ENCODE data around the gene TM9SF4.

Gene TM9SF4, protein sequence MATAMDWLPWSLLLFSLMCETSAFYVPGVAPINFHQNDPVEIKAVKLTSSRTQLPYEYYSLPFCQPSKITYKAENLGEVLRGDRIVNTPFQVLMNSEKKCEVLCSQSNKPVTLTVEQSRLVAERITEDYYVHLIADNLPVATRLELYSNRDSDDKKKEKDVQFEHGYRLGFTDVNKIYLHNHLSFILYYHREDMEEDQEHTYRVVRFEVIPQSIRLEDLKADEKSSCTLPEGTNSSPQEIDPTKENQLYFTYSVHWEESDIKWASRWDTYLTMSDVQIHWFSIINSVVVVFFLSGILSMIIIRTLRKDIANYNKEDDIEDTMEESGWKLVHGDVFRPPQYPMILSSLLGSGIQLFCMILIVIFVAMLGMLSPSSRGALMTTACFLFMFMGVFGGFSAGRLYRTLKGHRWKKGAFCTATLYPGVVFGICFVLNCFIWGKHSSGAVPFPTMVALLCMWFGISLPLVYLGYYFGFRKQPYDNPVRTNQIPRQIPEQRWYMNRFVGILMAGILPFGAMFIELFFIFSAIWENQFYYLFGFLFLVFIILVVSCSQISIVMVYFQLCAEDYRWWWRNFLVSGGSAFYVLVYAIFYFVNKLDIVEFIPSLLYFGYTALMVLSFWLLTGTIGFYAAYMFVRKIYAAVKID

DNA sequence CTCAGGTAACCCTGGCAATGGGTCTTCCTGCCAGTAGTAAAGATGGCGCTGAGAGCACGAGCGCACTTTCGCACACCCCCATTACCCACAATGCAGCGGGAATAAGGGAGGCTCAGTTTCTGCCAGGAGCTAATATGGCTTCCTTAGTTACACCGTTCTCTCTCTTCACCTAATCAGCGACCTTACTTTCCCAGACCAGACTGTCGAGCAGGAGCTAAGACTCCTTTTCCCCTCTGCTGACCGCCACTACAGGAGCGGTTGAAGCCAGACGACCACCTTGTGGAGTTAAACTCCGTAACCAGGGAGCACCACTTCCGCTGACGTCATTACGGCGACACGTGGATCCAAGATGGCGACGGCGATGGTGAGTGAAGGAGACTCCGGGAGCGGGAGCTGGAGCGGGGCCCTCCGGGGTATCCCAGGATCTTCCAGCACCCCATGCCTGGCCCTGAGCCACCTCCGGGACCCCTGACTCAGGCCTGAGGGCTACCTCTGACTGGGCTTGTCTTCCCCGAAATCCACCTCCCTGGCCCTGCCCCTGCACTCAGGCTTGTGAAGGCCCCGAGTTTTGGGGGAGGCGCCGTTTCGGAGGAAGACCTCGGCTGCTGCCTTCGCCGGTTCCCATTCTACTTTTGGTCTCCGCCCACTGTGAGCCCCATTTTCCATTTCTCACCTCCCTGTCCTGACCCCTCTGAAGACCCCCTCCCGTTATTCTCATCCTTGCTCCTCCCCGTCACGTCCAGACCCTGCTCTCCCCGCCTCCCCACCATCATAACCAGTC, at the start of gene TM9SF4:
Gene TM9SF4 (plus strand): TSS at position 323 of the 781 bp plus-strand sequence. CDS start 27 bp downstream, at position 350.
- DNase-seq: peak; percentile 99

DNA sequence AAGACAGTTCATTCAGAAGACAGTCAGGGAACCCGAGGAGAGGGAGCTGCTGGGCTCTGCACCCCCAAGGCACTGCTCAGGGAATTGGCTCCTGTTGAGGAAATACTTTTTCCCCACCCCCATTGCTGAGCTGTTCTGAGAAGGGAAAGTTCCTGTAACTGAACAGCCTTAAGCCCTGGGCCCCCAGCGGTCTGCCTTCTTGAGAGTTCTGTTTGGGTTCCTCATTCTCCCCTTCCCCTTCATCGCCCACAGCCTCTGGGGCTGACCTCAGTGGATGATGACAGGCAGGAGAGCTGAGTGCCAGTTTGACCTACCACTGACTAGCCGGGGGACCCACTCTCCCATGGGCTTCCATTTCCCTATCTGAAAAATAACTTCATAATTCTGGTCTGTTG, 46.7 kb upstream of the TM9SF4 start:
- no peak for DNase-seq

DNA sequence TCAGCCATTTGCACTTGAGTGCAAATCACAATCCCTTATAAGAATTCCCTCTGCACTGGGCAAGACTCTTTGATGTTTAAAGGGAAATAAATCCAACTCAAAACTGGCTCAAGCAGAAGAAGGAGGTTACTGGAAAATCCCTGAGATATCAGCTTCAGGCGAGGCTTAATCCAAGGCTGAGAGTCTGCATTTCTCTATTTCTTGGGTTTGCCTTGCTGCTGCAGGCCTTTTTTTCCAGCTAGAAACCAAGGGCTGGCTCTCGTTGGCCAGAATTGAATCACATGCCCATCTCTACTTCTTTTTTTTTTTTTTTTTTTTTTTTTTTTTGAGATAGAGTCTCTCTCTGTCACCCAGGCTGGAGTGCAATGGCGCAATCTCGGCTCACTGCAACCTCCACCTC, 45.8 kb upstream of the TM9SF4 start:
- no peak for DNase-seq

DNA sequence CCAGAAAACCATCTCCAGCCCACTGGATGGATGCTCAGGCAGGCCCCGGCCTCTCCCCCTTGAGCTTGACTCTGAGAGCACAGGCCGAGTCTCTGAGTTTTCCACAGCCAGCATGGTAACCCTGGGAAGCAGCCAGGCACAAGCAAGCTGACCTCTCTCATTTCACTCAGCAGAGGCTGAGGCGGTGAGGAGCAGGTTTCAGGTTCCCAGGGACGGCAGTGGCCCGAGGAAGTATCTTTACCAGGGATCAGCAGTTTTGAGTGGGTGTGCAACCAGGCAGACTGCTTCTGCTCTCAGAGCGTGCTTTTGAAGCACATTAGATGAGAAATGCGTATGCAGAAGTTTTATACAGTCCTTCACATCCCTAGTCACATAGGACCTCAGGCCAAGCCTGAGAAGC, 44.8 kb upstream of the TM9SF4 start:
- no peak for DNase-seq

DNA sequence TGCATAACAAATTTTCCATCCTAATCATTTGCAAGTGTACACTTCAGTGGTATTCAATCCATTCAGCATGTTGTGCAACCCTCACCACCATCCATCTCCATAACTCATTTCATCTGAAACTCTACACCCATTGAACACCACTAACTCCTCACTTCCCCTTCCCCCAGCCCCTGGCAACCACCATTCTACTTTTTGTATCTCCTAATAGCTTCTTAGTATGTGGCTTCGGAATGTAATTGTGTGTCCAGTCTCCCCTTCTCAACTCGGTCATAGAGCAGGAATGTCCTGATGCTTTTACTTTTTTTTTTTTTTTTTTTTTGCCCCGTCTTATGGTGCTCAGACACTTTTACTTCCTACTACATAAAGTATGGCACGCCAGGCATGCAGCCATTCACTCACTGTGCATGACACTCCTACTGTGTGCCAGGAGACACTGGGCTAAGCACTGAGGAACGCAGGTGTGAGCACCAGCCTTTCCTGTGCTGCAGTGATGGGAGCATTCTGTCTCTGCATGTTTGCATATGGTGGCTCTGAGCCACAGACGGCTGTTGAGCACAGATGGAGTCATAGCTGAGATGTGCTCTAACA, 42.2 kb upstream of the TM9SF4 start:
- no peak for DNase-seq

DNA sequence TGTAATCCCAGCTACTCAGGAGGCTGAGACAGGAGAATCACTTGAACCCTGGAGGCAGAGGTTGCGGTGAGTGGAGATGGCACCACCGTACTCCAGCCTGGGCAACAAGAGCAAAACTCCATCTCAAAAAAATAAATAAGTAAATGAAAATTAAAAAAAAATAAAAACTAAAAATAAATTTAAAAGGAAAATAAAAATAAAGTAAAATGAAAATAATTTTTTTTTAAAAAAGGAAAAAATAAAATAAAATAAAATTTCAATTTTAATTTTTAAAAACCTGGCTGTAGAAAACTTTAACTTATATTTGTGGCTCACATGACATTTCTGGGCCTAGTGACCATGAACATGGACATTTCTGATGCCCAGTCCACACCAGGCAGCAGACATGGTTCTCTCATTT, 41.3 kb upstream of the TM9SF4 start:
- DNase-seq: no peak

DNA sequence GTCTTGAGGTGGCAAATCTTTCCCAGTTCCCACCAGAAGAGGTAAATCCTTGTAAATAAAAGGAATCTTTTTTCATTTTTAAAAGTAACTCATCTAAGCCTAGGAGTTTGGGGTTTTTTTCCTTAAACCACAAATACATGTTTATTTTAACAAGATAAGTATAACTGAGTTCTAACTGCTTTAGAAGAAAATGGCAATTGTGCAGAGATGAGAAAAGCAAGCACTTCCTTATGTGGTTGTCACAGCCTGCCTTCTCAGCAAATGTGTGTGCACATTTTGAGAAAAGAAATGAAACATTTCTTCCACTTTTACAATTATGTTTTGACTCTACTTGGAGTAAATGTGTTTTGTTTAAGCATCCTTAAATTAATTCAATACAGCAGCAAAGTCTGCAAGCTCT, 39.8 kb upstream of the TM9SF4 start:
- DNase-seq: no peak

DNA sequence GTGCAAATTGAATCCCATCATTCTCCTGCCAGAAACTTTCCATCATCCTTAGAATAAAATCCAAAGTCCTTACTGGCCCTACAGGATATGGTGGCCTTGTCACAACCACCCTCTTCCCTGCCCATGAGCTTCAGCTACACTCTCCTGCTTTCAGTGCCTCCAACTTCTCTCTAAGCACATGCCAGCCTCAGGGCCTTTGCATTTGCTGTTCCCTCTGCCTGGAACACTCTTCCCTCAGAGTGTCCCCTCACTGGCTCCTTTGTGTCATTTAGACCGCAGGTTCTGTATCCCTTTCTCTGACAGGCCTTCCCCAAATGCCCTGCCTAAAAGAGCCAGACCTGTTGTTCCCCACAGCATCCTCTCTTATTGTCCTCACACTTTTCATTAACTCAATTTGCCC, 39.2 kb upstream of the TM9SF4 start:
- no peak for DNase-seq

DNA sequence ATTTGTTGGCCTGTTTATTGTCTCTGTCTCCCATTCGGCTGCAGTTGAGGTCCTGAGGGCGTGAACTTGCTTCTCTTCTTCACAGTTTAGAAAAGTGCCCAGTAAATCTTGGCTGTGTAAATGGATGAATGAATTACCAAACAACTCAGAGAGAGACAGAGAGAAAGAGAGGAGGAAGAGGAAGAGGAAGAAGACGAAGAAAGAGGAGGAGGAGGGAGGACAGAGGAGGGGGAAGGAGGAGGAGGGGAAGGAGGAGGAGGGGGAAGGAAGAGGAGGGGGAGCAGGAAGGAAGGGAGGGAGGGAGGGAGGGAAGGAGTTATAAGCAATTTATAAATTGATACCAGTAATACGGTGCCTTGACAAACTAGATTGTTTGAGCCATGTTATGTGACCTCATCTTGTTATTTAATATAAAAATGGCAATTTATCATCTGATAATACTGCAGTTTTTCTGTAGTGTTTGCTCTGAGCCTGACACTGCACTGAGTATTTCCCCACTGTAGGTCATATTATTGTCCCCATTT, 38.8 kb upstream of the TM9SF4 start:
- DNase-seq: no peak

DNA sequence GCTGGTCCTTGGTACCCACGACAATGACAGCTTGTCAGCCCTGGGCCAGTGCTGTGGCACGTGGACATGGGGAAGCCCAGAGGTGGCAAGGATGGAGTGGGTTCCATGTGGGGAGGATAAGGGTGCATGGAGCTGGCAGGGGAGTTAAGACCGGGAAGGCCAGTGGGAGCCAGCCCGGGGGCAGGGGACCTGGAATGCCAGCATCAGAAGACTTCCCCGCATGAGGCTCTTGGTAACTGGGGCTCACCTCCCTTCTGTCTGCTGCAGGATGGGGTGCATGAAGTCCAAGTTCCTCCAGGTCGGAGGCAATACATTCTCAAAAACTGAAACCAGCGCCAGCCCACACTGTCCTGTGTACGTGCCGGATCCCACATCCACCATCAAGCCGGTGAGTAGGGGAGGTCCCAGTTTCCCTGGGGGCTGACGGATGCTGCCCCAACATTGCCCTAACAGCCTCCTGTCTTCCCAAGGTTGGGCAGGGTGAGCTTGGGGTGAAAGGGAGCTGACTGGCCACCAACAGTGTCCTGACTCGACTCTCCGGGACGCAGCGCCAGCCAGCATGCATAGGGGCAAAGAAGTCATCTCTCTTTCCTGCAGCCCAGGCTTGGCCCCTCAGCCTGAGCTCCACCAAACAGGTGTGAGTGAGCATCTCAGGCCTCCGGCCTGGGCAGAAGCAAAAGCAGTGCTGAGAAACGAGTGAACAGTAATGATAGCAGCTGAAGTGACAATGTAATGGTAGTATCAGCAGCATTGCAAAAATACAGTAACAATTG, 37.9 kb upstream of the TM9SF4 start:
- DNase-seq: no peak

DNA sequence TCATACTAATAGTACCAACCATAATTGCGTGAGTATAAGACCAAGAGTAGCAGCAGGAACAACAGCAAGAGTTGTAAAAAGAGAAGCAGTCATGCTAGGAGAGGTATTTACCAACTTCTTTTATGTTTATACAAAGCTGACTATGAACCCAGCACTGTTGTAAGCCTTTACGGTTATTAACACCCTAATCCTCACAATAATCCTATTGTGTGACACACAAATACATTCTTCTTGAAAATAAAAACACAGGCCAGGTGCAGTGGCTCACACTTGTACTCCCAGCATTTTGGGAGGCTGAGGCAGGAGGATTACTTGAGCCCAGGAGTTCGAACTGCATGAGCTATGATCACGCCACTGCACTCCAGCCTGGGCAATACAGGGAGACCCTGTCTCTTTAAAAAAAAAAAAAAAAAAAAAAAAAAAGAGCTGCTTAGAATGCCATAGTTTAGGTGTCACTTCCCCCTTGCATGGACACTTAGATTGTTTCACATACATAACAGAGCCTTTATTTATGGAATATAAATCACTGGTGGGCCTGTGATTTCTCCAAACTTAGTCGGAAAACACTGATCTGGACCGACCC, 37.3 kb upstream of the TM9SF4 start:
- no peak for DNase-seq

DNA sequence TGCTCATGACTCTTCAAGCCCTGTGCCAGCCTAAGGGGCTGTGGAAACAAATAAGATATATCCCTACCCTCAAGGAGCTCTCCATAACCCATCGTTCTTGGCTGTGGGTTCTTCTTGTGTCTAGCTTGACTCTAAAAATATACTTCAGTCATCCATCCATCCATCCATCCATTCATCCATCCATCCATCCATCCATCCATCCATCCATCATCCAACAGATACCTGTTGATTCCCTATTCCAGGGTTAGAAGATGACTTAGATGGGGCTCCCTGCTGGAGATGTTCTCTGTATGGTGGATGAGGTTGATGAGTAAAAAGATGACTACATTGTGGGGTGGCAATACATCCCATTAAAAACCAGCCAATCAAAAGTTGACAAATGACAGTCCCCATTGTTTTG, 34.0 kb upstream of the TM9SF4 start:
- no peak for DNase-seq

DNA sequence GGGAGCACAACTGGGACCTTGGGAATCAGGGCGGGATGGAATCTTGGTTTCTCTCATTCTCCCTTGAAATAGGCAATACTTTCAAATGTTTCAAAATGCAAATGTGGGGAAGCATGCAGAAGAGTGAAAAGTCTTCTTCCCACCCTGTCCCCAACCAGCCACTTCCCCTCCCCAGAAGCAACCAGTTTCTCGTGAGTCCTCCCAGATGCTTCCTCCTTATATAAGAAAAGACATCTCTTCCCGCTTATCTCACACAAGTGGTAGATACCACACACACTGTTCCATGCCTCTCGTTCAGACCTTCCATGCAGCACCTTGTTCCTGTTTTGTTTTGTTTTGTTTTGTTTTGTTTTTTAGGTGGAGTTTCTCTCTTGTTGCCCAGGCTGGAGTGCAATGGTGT, 32.3 kb upstream of the TM9SF4 start:
- DNase-seq: no peak

DNA sequence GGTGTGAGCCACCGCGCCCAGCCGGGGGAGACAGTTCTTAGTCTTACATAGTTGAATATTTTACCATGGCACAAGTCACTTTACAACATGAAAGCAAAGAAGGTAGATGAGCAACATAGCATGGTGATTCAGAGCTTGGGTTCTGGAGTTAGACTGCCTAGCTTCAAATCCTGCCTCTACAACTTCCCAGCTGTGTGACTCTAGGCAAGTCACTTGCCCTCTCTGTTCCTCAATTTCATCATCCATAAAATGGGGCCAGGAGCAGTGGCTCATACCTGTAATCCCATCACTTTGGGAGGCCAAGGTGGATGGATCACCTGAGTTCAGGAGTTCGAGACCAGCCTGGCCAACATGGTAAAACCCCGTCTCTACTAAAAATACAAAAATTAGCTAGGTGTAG, 31.2 kb upstream of the TM9SF4 start:
- no peak for DNase-seq

DNA sequence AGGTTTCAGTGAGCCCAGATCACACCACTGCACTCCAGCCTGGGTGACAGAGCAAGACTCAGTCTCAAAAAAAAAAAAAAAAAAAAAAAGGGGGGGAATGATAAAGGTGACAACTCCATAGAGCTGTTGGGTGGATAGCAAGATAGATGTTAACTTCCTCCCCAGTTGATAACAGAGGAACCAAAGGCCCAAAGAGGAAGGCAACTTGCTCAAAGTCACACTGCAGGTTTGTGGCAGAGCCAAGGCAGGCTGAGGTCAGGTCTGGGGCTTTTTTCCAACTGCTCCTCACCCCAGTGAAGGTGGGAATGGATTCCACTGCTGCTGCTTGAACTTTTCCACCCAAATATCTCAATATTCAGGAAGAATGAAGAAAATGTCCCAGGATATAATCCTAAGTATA, 30.7 kb upstream of the TM9SF4 start:
- no peak for DNase-seq

DNA sequence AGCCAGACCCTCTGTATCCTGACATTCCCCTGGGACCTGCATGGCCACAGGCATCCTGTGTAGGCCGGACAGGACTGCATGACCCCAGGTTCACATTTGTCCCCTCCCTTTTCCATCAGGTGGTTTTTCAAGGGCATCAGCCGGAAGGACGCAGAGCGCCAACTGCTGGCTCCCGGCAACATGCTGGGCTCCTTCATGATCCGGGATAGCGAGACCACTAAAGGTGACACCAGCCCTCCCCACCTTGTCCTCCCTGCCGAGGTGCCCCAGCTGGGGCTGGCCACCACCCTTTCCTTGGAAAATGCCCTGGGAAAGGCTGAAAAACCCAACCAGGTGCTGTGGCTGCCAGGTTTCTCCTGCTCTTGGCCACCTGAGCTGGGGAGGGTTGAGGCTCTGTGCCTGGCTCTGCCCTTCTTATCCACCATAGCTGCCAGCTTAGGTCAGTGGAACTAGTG, 29.8 kb upstream of the TM9SF4 start:
- DNase-seq: no peak

DNA sequence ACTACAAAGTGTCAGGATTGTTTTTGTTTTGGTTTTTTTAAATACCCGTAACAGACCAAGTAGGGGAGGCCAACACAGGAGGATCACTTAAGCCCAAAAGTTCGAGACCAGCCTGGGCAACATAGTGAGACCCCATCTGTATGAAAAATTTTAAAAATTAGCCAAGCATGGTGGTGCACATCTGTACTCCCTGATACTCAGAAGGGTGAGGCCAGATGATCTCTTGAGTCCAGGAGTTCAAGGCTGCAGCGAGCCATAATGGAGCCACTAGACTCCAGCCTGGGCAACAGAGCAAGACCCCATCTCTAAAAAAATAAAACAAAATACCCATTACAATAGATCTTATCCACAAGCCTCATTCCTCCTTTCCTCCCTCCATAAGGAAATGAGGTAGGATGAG, 28.7 kb upstream of the TM9SF4 start:
- DNase-seq: no peak

DNA sequence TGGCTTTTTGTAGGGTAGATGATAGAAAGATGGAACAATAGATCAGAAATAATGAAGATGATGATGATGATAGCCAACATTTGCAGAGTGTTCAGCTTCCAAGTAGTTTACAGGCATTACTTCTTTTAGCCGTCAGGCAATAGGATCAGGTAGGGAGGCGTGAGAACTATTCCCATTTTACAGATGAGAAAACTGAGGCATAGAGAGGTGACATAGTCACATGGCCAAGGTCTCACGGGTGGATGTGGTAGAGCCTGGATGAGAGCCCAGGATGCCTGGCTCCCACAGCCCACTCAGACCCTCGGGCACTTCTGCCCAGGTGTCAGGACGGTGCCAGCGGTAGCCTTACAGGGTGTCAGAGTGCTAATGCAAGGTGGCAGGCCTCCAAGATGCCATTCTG, 26.0 kb upstream of the TM9SF4 start:
- DNase-seq: no peak

DNA sequence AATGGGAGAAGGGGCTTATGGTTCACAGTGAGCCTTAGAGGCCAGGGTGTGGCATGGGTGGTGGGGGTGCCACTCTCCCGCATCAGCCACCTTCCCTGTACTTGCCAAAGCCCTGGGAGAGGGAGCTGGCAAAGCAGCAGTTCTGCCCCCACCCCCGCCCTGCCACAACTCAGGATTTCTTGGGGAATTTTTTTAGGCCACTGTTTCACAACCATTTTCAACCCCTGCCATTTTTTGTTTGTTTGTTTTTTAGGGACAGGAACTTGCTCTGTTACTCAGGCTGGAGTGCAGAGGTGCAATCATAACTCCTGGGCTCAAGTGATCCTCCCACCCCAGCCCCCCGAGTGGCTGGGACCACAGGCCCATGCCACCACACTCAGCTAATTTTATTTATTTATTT, 22.4 kb upstream of the TM9SF4 start:
- DNase-seq: no peak

DNA sequence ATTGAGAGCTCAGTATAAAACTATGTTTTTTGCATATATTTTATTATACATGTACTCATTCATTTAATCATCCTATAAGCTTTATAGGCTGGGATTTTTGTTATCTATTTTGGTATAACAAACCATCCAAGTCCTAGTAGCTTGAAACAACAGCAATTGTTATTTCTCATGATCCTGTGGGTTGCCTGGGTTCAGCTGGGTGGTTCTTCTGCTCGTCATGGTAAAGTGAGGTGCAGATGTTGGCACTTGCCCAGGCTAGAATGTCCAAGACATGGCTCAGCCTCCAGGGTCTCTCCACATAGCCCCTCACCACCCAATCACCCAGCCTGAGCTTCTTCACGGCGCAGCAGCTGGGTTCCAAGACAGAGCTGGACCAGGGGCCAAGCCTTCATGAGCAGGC, 20.8 kb upstream of the TM9SF4 start:
- DNase-seq: no peak

DNA sequence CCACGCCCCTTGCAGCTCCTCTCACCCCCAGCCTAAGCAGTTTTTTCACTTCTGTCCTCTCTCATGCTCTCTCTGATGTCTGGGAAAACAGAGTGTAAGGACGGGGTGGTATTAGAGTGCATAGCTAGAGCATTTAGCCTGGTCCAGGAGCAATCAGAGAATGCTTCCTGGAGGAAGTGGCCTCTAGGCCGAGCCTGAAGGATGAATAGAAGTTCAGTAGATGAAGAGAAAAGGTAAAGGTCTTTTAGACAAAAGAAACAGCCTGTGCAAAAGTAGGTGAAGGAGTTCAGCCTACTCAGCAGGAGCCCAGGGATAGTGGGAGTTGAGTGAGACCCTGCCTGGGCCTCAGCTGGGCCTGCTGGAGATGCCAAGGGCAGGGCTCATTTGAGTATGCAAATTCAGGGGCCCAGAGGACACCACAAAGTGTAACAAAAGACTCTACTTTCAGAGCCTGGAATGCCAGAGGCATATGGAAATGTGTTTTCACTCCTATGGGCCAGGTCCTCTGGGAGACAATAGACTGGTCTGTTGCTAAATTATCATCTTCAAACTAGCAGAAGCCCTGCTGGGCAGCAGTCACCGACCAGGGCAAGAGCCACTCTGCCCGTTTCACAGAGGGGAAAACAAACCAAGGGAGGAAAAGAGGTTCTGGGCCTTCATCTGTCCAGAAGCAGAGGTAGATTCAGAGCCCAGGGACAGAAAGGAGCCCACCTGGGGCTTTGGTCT, 19.7 kb upstream of the TM9SF4 start:
- no peak for DNase-seq
